ENCODE measurements around the gene C2CD2.

DNA sequence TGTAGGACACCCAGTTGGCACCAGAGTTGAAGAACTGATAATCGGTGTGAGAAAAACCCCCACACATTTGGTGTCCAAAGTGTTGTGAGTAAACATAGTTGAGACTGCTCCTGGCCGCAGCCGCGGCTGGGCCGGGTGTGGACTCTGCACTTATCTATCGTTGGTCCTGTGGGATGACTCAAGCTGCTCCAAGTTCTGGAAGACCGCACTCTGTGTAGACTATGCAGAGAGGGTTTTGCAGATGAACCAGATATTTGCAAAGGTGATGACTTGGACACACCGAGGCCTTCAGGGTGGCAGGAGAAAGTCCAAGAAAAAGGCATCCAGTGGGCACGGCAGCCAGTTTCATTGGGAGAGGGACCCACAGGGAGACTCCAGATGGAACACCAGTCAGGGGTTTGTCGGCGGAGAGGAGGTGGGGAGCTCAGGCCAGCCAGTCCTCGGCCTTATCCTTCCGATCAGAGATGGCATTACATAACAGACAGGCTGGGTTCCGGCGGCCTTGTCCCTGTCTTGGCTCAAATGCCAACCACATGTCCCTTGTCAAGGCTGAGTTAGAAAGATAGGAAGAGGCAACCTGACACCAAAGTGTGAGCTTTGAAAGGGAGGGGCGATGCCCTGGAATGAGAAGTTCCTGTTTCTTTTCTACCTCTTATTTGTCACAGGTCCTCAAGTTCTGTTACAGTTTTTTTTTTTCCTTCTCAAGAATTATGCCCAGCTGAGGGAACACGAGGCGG, 21.1 kb downstream of the C2CD2 start:
- TF ChIP-seq, protein P1, sequence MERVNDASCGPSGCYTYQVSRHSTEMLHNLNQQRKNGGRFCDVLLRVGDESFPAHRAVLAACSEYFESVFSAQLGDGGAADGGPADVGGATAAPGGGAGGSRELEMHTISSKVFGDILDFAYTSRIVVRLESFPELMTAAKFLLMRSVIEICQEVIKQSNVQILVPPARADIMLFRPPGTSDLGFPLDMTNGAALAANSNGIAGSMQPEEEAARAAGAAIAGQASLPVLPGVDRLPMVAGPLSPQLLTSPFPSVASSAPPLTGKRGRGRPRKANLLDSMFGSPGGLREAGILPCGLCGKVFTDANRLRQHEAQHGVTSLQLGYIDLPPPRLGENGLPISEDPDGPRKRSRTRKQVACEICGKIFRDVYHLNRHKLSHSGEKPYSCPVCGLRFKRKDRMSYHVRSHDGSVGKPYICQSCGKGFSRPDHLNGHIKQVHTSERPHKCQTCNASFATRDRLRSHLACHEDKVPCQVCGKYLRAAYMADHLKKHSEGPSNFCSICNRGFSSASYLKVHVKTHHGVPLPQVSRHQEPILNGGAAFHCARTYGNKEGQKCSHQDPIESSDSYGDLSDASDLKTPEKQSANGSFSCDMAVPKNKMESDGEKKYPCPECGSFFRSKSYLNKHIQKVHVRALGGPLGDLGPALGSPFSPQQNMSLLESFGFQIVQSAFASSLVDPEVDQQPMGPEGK (CRISPR knock-in tag; IDR thresholded peaks at IDR 0.05; ENCODE audit: borderline replicate concordance) = no peak
- TF ChIP-seq PPARA (CRISPR knock-in tag; IDR thresholded peaks at IDR 0.05; ENCODE audit: borderline replicate concordance) (no peak), ZNF8 (CRISPR knock-in tag; IDR thresholded peaks at IDR 0.05) (no peak), GLIS3 (CRISPR knock-in tag; IDR thresholded peaks at IDR 0.05) (no peak), RARB (CRISPR knock-in tag; IDR thresholded peaks at IDR 0.05) (no peak), CSDC2 (CRISPR knock-in tag; IDR thresholded peaks at IDR 0.05) (no peak), ARNTL (CRISPR knock-in tag; IDR thresholded peaks at IDR 0.05; ENCODE audit: borderline replicate concordance, low read depth) (no peak), ZFP3 (CRISPR knock-in tag; IDR thresholded peaks at IDR 0.05) (no peak), SNAI2 (CRISPR knock-in tag; IDR thresholded peaks at IDR 0.05) (no peak)
- TF ChIP-seq, protein P2, sequence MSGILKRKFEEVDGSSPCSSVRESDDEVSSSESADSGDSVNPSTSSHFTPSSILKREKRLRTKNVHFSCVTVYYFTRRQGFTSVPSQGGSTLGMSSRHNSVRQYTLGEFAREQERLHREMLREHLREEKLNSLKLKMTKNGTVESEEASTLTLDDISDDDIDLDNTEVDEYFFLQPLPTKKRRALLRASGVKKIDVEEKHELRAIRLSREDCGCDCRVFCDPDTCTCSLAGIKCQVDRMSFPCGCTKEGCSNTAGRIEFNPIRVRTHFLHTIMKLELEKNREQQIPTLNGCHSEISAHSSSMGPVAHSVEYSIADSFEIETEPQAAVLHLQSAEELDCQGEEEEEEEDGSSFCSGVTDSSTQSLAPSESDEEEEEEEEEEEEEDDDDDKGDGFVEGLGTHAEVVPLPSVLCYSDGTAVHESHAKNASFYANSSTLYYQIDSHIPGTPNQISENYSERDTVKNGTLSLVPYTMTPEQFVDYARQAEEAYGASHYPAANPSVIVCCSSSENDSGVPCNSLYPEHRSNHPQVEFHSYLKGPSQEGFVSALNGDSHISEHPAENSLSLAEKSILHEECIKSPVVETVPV (CRISPR knock-in tag; IDR thresholded peaks at IDR 0.05) = no peak

All from SK-N-SH treated with all-trans-retinoic acid at 6 μM for 48 hours (cell line).